Hepatocyte (in vitro differentiated cells): ENCODE measurements around the gene TPPP3. TPM values are rescaled to one million over a fixed set of nuclear protein-coding genes. Genes with fewer than 3 reads are reported as not detected.

Experiments used
- DNase-seq: peaks from one replicate; pipeline ENCODE4 v3.0.0-alpha.2; 2016; ENCODE audit warnings: low spot score
- H2AFZ ChIP-seq: fragments of 200-600 bp; sonication (generic); 2 replicates; pipeline ENCODE4 v1.6.0; 2016; ENCODE audit warnings: antibody characterized with exemption, mild to moderate bottlenecking
- H3K27ac ChIP-seq: fragments of 200-600 bp; sonication (generic); 2 replicates; pipeline ENCODE4 v1.5.1; 2016; ENCODE audit warnings: mild to moderate bottlenecking
- H3K27me3 ChIP-seq: fragments of 200-600 bp; sonication (generic); 2 replicates; pipeline ENCODE4 v1.6.1; 2016
- H3K36me3 ChIP-seq: fragments of 200-600 bp; sonication (generic); replicated peaks from 2 replicates; pipeline ENCODE4 v1.5.1; 2016; ENCODE audit warnings: low read depth; ENCODE audit not compliant: insufficient read depth
- H3K4me1 ChIP-seq: fragments of 200-600 bp; sonication (generic); 2 replicates; pipeline ENCODE4 v1.5.1; 2016; ENCODE audit warnings: mild to moderate bottlenecking, moderate library complexity; ENCODE audit not compliant: insufficient read depth
- H3K4me2 ChIP-seq: fragments of 200-600 bp; sonication (generic); 2 replicates; pipeline ENCODE4 v1.6.0; 2016
- H3K4me3 ChIP-seq: fragments of 200-600 bp; sonication (generic); 2 replicates; pipeline ENCODE4 v1.5.1; 2016; ENCODE audit warnings: mild to moderate bottlenecking
- H3K79me2 ChIP-seq: fragments of 200-600 bp; sonication (generic); 2 replicates; pipeline ENCODE4 v1.6.0; 2017; ENCODE audit warnings: mild to moderate bottlenecking
- H3K9me2 ChIP-seq: fragments of 200-600 bp; sonication (generic); replicated peaks from 2 replicates; pipeline ENCODE4 v1.6.0; 2017; ENCODE audit warnings: mild to moderate bottlenecking; ENCODE audit not compliant: insufficient read depth
- H3K9me3 ChIP-seq: fragments of 200-600 bp; sonication (generic); 2 replicates; pipeline ENCODE4 v1.5.1; 2016; ENCODE audit warnings: low read depth, mild to moderate bottlenecking
- H4K20me1 ChIP-seq: fragments of 200-600 bp; sonication (generic); 2 replicates; pipeline ENCODE4 v1.6.0; 2016; ENCODE audit warnings: mild to moderate bottlenecking; ENCODE audit not compliant: insufficient read depth, poor library complexity, severe bottlenecking
- EZH2 ChIP-seq: fragments of 200-600 bp; sonication (generic); IDR thresholded peaks from 2 replicates; pipeline ENCODE4 v1.6.1; 2016; ENCODE audit warnings: antibody characterized with exemption, mild to moderate bottlenecking, borderline replicate concordance
- EZH2phosphoT487 ChIP-seq: fragments of 200-600 bp; sonication (generic); IDR thresholded peaks from one replicate; pipeline ENCODE4 v1.6.1; 2018; ENCODE audit warnings: antibody characterized with exemption, mild to moderate bottlenecking, low read depth, moderate library complexity; ENCODE audit not compliant: unreplicated experiment, severe bottlenecking
- WGBS: methylation state at CpG from one replicate; pipeline ENCODE4 v1.1.6; 2016; ENCODE audit warnings: low lambda C conversion rate; ENCODE audit errors: missing lambda C conversion rate; 5-methylcytosine and 5-hydroxymethylcytosine counted together
- polyA plus RNA-seq: library from polyadenylated mRNA; unstranded; fragments of >200 nt; fragmentation: Nextera tagmentation; extraction: Ambion mirVana; gene quantifications from 2 replicates; pipeline ENCODE4 v1.2.1, GENCODE V29; 2016
- total RNA-seq: library from RNA; depleted of rRNA; stranded (reverse); fragments of >200 nt; gene quantifications from 2 replicates; pipeline ENCODE4 v1.2.3, GENCODE V29; 2014
- TF ChIP-seq, protein P1 (sequence below): fragments of 200-600 bp; sonication (generic); IDR thresholded peaks from 2 replicates; pipeline ENCODE4 v1.5.1; 2016; ENCODE audit warnings: antibody characterized with exemption, mild to moderate bottlenecking; ENCODE audit not compliant: poor library complexity

TPPP3 gene
- total and polyA plus RNA-seq, 2 experiments from 2014 or later: 3.2 to 20.1 TPM

DNA sequence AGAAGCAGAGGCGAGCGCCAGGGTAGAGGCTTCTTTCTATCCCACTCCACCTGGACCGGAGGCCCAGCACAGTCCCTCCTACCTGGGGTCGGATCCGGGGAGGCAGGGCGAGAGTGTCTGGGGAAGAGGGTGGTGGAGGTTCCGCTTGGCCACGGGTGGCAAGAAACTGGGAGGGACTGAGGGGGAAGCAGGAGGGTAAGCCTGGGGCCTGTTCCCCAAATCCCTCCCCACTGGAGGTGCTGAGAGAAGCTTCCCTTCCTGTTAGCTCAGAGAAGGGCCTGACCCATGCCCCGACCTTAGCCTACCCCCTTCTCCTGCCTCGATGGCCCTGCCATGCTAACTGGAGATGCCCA, 1.8 kb upstream of the TPPP3 start:
- Histone ChIP-seq H3K9me2 (no peaks in the 10 kb centered on the region), H3K79me2 (no peaks in the 10 kb centered on the region), H3K36me3 (no peaks in the 10 kb centered on the region), H2AFZ (no peak overlapping the region), H3K9me3 (no peaks in the 10 kb centered on the region), H3K4me3 (no peak overlapping the region), H3K27ac (no peak overlapping the region), H3K27me3 (peaks cover 29% of the 10 kb centered on the region), H3K4me2 (peak overlapping the region; percentile 91), H4K20me1 (no peaks in the 10 kb centered on the region), H3K4me1 (peaks cover 24% of the 10 kb centered on the region)
- 86% methylated on average over 10 of the region's 10 CpGs for WGBS
- DNase-seq: no peak
- TF ChIP-seq, protein P1, sequence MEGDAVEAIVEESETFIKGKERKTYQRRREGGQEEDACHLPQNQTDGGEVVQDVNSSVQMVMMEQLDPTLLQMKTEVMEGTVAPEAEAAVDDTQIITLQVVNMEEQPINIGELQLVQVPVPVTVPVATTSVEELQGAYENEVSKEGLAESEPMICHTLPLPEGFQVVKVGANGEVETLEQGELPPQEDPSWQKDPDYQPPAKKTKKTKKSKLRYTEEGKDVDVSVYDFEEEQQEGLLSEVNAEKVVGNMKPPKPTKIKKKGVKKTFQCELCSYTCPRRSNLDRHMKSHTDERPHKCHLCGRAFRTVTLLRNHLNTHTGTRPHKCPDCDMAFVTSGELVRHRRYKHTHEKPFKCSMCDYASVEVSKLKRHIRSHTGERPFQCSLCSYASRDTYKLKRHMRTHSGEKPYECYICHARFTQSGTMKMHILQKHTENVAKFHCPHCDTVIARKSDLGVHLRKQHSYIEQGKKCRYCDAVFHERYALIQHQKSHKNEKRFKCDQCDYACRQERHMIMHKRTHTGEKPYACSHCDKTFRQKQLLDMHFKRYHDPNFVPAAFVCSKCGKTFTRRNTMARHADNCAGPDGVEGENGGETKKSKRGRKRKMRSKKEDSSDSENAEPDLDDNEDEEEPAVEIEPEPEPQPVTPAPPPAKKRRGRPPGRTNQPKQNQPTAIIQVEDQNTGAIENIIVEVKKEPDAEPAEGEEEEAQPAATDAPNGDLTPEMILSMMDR: no peak

DNA sequence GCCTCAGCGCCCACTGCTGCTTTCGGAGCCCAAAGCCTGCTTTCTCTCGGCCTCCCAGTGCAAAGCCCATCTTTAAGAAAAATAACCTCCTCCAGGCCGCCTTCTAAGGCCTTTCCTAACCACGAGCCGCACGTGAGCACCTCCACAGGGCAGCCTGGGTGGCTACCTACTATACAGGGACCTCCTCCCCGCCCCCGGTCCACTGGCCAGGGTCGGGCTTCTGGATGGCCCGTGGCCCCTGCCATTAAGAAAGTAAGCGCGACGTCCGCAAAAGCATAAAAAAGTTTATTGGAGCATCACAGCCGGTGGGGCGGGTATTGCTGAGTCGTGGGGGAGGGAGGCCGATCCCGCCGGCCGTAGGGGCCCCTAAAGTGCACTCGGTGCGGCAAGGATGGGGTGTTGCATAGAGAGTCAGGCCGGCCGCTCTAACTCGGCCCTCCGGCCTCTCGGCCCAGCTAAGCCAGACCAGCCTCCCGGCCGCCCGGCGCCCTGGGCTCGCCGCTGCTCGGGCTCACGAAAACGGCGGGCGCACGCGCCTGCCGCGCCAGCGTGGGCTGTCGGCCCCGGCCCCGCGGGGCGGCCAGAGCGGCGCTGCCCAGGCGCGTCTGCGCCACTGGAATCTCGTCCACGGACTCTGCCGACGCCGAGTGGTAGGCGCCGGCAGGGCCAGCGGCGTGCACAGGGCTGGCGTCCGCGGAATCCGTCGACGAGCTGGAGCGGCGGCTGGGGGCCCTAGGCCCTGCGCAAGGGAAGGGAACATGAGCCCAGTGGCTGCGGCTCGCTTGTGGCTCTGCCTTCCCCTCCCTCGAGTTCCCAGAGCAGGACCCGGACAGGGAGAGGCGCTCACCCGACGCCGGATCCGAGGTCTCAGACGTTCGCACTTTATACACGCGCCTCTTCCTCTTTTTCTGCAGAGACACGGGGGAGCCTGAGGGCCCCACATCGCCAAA, 1.1 kb upstream of the TPPP3 start:
- DNase-seq: peak; percentile 49
- H4K20me1 ChIP-seq: no peaks in the 10 kb centered on the region
- peak overlapping the region; percentile 91 for H3K4me2 ChIP-seq
- no peaks in the 10 kb centered on the region for H3K9me2 ChIP-seq
- H3K9me3 ChIP-seq: no peaks in the 10 kb centered on the region
- WGBS: 20% methylated on average over 62 of the region's 88 CpGs
- H3K27ac ChIP-seq: no peak overlapping the region
- peaks cover 24% of the 10 kb centered on the region for H3K4me1 ChIP-seq
- TF ChIP-seq, protein P1: no peak
- TF ChIP-seq EZH2phosphoT487 (no peak), EZH2 (no peak)
- H2AFZ ChIP-seq: peak overlapping the region; percentile 49
- no peak overlapping the region for H3K4me3 ChIP-seq
- no peaks in the 10 kb centered on the region for H3K36me3 ChIP-seq
- H3K79me2 ChIP-seq: no peaks in the 10 kb centered on the region
- H3K27me3 ChIP-seq: peaks cover 29% of the 10 kb centered on the region

- Histone ChIP-seq H3K27me3 (peaks cover 29% of the 10 kb centered on the region), H3K4me3 (no peak overlapping the region), H3K27ac (no peak overlapping the region), H3K9me3 (no peaks in the 10 kb centered on the region), H3K79me2 (no peaks in the 10 kb centered on the region), H3K9me2 (no peaks in the 10 kb centered on the region), H4K20me1 (no peaks in the 10 kb centered on the region), H3K4me2 (peak overlapping the region; percentile 91), H3K4me1 (peaks cover 24% of the 10 kb centered on the region), H2AFZ (peak overlapping the region; percentile 67), H3K36me3 (no peaks in the 10 kb centered on the region)
- DNase-seq: no peak
- TF ChIP-seq EZH2: peak; percentile 30
- TF ChIP-seq, protein P1: no peak
- 16% methylated on average over 17 of the region's 20 CpGs for WGBS
Observed at GRCh38 chr16:67393788-67394154, 473 bp upstream of the TPPP3 start.
